ENCODE measurements around the gene GDF10. TPM values are rescaled to one million over a fixed set of nuclear protein-coding genes. Genes with fewer than 3 reads are reported as not detected.

Gene GDF10
- total and polyA plus RNA-seq, 5 donors from 2014 or later, result not detected

DNA sequence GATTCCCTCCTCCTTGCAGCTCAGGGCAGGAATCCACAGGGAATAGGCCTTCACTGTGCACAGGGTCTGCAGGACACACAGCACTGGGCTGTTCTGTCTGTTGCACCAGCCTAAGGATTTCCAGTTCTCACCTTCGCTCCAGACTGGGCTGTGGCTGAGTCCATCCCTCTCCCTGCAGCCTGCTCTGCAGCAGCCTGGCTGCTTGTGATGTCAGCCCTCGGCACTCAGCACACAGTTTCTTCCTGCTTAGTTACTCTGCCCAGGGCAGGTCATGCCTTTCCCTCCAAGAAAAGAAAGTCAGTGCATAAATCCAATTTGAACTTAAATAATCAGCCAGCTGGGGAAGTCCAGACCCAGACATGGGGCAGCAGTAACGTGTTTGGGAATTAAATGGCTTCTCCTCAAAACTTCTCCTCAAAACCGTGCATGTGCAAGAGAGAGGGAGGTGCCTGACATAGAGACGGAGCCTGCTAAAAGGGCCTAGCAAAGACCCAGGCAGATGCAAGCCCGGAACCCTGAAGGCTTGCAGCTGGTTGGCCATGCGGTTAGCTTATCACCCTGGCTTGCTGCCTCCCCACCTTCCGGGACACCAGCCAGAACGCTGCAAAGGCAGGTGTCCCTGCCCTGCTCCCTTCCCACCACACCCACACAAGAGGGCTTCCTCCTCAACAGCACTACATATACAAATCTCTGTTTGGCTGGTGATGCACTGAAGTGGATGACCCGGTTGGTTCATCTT, 11.4 kb downstream of the GDF10 start:
- Histone ChIP-seq H3K36me3 (ENCODE audit: control insufficient read depth, insufficient read depth, low read length) (no peaks in the 10 kb centered on the region), H3K4me3 (ENCODE audit: low read depth, low read length) (peak overlapping the region; percentile 41), H3K27ac (ENCODE audit: insufficient read depth, low read length, poor library complexity, severe bottlenecking) (peak overlapping the region; percentile 42), H3K4me1 (ENCODE audit: control insufficient read depth, insufficient read depth, low read length, poor library complexity, severe bottlenecking) (peaks cover 14% of the 10 kb centered on the region), H3K27me3 (ENCODE audit: control insufficient read depth, insufficient read depth, low read length) (no peaks in the 10 kb centered on the region), H3K9me3 (ENCODE audit: control insufficient read depth in 2 of 2, low read length in 2 of 2) (no peaks in the 10 kb centered on the region)
- no peaks in the 10 kb centered on the region for H3K36me3 Mint-ChIP-seq
- H3K27ac Mint-ChIP-seq, result peak overlapping the region in 2 of 3 donors; percentile 32 to 59
- H3K4me3 Mint-ChIP-seq, result peak overlapping the region; percentile 30 to 76 (median 44)
- H3K4me1 Mint-ChIP-seq, result peaks cover 0 to 27% (median 8%) of the 10 kb centered on the region in 4 donors
- DNase-seq, result peak in 2 of 3 donors; percentile 47 to 64
- H3K27me3 Mint-ChIP-seq, result peaks cover 5% of the 10 kb centered on the region
- H3K9me3 Mint-ChIP-seq, result peaks cover 0 to 2% (median 0%) of the 10 kb centered on the region in 7 donors
- peak; percentile 59 to 61 for ATAC-seq (ENCODE audit: low read depth in 2 of 2)

DNA sequence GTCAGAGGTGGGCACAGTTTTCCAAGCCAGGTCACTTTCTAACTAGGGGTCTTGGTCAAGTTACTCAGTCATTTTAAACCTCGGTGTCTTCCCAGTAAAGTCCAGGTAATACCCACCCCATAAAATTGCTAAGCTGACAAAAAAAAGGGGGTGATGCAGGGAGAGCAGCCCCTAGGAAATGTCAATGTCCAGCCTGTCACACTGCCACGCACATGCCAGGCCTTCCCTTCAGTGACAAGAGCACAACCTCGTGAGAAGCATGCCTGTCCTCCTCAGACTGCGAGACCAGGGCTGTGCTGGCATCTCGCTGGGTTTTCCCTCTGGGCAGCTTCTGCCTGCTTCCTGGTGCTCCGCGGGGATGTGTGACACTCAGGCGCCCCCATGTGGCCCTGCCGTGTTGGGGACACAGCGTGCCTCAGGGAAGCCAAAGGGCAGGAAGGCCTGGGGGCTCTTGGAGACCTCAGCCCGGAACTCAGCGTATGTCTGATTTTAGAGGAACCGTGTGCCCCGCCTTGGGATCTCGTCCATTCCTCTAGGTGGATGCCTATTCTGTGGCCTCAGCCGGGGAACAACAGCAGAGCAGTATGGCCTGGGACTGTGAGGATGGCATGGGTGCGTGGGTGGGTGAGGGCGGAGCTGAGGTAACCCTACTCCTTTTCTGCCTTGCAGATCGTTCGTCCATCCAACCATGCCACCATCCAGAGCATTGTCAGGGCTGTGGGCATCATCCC, 12.1 kb downstream of the GDF10 start:
- H3K27me3 Mint-ChIP-seq, result peaks cover 5% of the 10 kb centered on the region
- Histone ChIP-seq H3K4me1 (ENCODE audit: control insufficient read depth, insufficient read depth, low read length, poor library complexity, severe bottlenecking) (peaks cover 14% of the 10 kb centered on the region), H3K9me3 (ENCODE audit: control insufficient read depth in 2 of 2, low read length in 2 of 2) (no peaks in the 10 kb centered on the region), H3K27ac (ENCODE audit: insufficient read depth, low read length, poor library complexity, severe bottlenecking) (peak overlapping the region; percentile 42), H3K4me3 (ENCODE audit: low read depth, low read length) (peak overlapping the region; percentile 41), H3K27me3 (ENCODE audit: control insufficient read depth, insufficient read depth, low read length) (no peaks in the 10 kb centered on the region), H3K36me3 (ENCODE audit: control insufficient read depth, insufficient read depth, low read length) (no peaks in the 10 kb centered on the region)
- peak overlapping the region in 2 of 4 donors; percentile 52 to 76 for H3K4me3 Mint-ChIP-seq
- H3K9me3 Mint-ChIP-seq, result peaks cover 0 to 2% (median 0%) of the 10 kb centered on the region in 7 donors
- ATAC-seq (ENCODE audit: low read depth in 2 of 2) (peak; percentile 67), DNase-seq (peak; percentile 51 to 68 (median 67))
- peak overlapping the region in 1 of 3 donors; percentile 59 for H3K27ac Mint-ChIP-seq
- no peaks in the 10 kb centered on the region for H3K36me3 Mint-ChIP-seq
- H3K4me1 Mint-ChIP-seq, result peaks cover 0 to 27% (median 8%) of the 10 kb centered on the region in 4 donors

DNA sequence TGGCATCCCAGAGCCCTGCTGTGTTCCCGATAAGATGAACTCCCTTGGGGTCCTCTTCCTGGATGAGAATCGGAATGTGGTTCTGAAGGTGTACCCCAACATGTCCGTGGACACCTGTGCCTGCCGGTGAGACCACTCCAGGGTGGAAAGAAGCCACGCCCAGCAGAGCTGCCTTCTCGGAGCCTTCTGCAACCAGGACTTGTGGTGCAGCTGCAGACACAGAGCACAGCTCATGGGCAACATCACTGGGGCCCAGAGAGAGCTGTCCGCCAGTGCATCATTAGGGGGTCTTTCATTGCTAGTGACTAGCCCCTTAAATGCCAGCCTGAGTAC, 12.6 kb downstream of the GDF10 start:
- H3K4me1 Mint-ChIP-seq, result peaks cover 0 to 27% (median 8%) of the 10 kb centered on the region in 4 donors
- no peak overlapping the region for H3K4me3 ChIP-seq (ENCODE audit: low read depth, low read length)
- H3K36me3 ChIP-seq (ENCODE audit: control insufficient read depth, insufficient read depth, low read length), result no peaks in the 10 kb centered on the region
- H3K4me1 ChIP-seq (ENCODE audit: control insufficient read depth, insufficient read depth, low read length, poor library complexity, severe bottlenecking), result peaks cover 14% of the 10 kb centered on the region
- peaks cover 0 to 2% (median 0%) of the 10 kb centered on the region in 7 donors for H3K9me3 Mint-ChIP-seq
- H3K27ac ChIP-seq (ENCODE audit: insufficient read depth, low read length, poor library complexity, severe bottlenecking), result no peak overlapping the region
- no peak overlapping the region for H3K4me3 Mint-ChIP-seq
- no peaks in the 10 kb centered on the region for H3K9me3 ChIP-seq (ENCODE audit: control insufficient read depth in 2 of 2, low read length in 2 of 2)
- H3K27ac Mint-ChIP-seq, result no peak overlapping the region
- H3K27me3 Mint-ChIP-seq, result peaks cover 5% of the 10 kb centered on the region
- H3K36me3 Mint-ChIP-seq, result no peaks in the 10 kb centered on the region
- no peak for DNase-seq
- H3K27me3 ChIP-seq (ENCODE audit: control insufficient read depth, insufficient read depth, low read length), result no peaks in the 10 kb centered on the region
- no peak for ATAC-seq (ENCODE audit: low read depth in 2 of 2)

DNA sequence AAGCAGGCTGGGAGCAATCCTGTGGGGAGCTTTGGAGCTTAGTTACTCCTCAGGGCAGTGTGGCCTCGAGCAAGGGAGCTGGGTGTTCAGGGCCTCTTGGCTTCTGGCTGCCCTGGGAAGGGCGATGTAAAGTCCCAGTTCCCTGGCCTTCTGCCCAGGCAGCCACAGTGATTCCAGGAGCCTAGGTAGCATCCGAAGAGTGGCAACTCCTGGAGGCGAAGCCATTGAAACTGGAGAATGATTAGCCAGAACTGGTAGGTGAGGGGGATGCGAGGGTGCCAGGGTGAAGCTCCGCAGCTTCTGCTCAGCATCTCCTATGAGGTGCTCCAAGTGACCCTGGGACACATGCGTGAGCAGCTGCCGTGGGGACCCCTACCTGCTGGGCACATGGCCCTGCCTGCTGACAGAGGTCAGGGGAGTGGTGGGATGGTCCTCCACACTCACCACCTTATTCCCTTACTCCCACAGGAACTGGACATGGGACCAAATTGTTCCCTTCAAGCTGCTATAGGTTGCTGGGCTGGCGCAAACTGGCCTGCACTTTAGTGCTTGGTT, 14.5 kb downstream of the GDF10 start:
- Mint-ChIP-seq H3K9me3 (peaks cover 0 to 2% (median 0%) of the 10 kb centered on the region in 7 donors), H3K36me3 (no peaks in the 10 kb centered on the region), H3K4me3 (no peak overlapping the region), H3K4me1 (peaks cover 0 to 20% (median 8%) of the 10 kb centered on the region in 4 donors), H3K27ac (peak overlapping the region in 2 of 3 donors; percentile 5 to 30), H3K27me3 (peaks cover 5% of the 10 kb centered on the region)
- Histone ChIP-seq H3K4me3 (ENCODE audit: low read depth, low read length) (no peak overlapping the region), H3K4me1 (ENCODE audit: control insufficient read depth, insufficient read depth, low read length, poor library complexity, severe bottlenecking) (peaks cover 14% of the 10 kb centered on the region), H3K27ac (ENCODE audit: insufficient read depth, low read length, poor library complexity, severe bottlenecking) (no peak overlapping the region), H3K9me3 (ENCODE audit: control insufficient read depth in 2 of 2, low read length in 2 of 2) (no peaks in the 10 kb centered on the region), H3K36me3 (ENCODE audit: control insufficient read depth, insufficient read depth, low read length) (no peaks in the 10 kb centered on the region), H3K27me3 (ENCODE audit: control insufficient read depth, insufficient read depth, low read length) (no peaks in the 10 kb centered on the region)
- ATAC-seq (ENCODE audit: low read depth in 2 of 2), result no peak
- no peak for DNase-seq

DNA sequence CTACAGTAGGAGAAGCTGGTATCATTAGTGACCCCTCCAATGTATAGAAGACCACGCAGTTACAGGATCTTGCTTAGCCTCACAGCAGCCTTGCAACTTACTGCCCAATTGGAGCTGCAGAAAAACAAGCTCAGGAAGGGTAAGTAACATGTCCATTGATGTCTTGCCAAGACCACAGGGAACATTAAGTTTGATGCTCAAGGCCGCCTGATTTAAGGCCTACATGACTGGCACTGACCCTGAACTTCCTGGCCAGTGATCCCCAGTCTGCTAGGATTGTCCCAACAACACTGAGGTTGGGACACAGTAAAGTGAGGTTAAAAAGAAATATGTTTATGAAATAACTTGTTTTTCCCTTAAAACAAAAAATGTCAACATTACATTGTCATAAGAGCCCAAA, 15.4 kb downstream of the GDF10 start:
- Histone ChIP-seq H3K27ac (ENCODE audit: insufficient read depth, low read length, poor library complexity, severe bottlenecking) (no peak overlapping the region), H3K9me3 (ENCODE audit: control insufficient read depth in 2 of 2, low read length in 2 of 2) (no peaks in the 10 kb centered on the region), H3K4me1 (ENCODE audit: control insufficient read depth, insufficient read depth, low read length, poor library complexity, severe bottlenecking) (peaks cover 14% of the 10 kb centered on the region), H3K27me3 (ENCODE audit: control insufficient read depth, insufficient read depth, low read length) (no peaks in the 10 kb centered on the region), H3K4me3 (ENCODE audit: low read depth, low read length) (no peak overlapping the region), H3K36me3 (ENCODE audit: control insufficient read depth, insufficient read depth, low read length) (no peaks in the 10 kb centered on the region)
- peaks cover 5% of the 10 kb centered on the region for H3K27me3 Mint-ChIP-seq
- ATAC-seq (ENCODE audit: low read depth in 2 of 2) (no peak), DNase-seq (no peak)
- peaks cover 0 to 2% (median 0%) of the 10 kb centered on the region in 7 donors for H3K9me3 Mint-ChIP-seq
- no peak overlapping the region for H3K27ac Mint-ChIP-seq
- H3K4me3 Mint-ChIP-seq, result no peak overlapping the region
- peaks cover 0 to 19% (median 8%) of the 10 kb centered on the region in 4 donors for H3K4me1 Mint-ChIP-seq
- no peaks in the 10 kb centered on the region for H3K36me3 Mint-ChIP-seq

DNA sequence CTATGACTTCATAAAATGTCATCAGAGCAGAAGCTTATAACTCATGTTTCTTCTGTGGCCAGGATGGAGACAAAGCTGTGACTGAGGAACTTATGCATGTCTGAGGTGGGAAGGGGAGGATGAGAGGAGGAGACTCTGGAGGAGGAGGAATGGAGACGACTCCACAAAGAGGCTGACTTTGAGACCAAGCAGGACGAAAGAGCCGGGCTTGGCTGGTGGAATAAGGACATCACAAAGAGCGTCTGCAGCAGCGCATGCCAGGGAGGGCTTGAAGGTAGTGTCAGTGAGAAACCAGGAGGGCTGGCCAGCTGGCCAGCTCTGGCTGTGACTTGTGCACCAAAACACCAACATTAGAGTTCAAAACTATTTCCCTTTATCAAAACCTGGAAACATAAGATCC, 16.1 kb downstream of the GDF10 start:
- Mint-ChIP-seq H3K4me1 (peaks cover 0 to 13% (median 8%) of the 10 kb centered on the region in 4 donors), H3K27ac (no peak overlapping the region), H3K9me3 (peaks cover 0 to 2% (median 0%) of the 10 kb centered on the region in 7 donors), H3K36me3 (no peaks in the 10 kb centered on the region), H3K27me3 (peaks cover 5% of the 10 kb centered on the region), H3K4me3 (no peak overlapping the region)
- Histone ChIP-seq H3K4me3 (ENCODE audit: low read depth, low read length) (no peak overlapping the region), H3K9me3 (ENCODE audit: control insufficient read depth in 2 of 2, low read length in 2 of 2) (no peaks in the 10 kb centered on the region), H3K27ac (ENCODE audit: insufficient read depth, low read length, poor library complexity, severe bottlenecking) (no peak overlapping the region), H3K27me3 (ENCODE audit: control insufficient read depth, insufficient read depth, low read length) (no peaks in the 10 kb centered on the region), H3K36me3 (ENCODE audit: control insufficient read depth, insufficient read depth, low read length) (no peaks in the 10 kb centered on the region), H3K4me1 (ENCODE audit: control insufficient read depth, insufficient read depth, low read length, poor library complexity, severe bottlenecking) (peaks cover 10% of the 10 kb centered on the region)
- DNase-seq (no peak), ATAC-seq (ENCODE audit: low read depth in 2 of 2) (no peak)

DNA sequence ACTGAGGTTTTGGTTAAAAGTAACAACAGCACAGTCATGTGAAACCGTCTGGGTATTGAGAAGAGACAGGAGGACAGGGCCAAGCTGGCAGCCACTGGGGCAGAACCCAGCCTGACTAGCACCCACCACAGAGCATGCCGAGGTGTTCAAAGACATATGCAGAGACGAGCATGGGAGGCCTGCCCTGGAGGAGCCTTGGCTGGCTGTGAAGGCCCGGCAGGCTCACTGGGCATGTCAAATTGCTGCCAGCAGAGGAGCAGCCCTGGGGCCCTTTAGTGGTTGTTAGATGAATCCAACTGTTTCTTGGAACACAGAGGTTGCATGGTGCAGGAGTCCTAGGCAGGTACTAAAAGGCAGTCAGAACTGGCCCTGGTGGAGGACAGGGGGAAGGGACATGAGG, 17.3 kb downstream of the GDF10 start:
- Mint-ChIP-seq H3K4me1 (peaks cover 0 to 2% (median 0%) of the 10 kb centered on the region in 4 donors), H3K27ac (no peak overlapping the region), H3K9me3 (peaks cover 0 to 2% (median 0%) of the 10 kb centered on the region in 7 donors), H3K36me3 (no peaks in the 10 kb centered on the region), H3K4me3 (no peak overlapping the region), H3K27me3 (peaks cover 5% of the 10 kb centered on the region)
- ATAC-seq (ENCODE audit: low read depth in 2 of 2) (no peak), DNase-seq (no peak)
- H3K4me3 ChIP-seq (ENCODE audit: low read depth, low read length), result no peak overlapping the region
- no peaks in the 10 kb centered on the region for H3K4me1 ChIP-seq (ENCODE audit: control insufficient read depth, insufficient read depth, low read length, poor library complexity, severe bottlenecking)
- H3K27ac ChIP-seq (ENCODE audit: insufficient read depth, low read length, poor library complexity, severe bottlenecking), result no peak overlapping the region
- H3K27me3 ChIP-seq (ENCODE audit: control insufficient read depth, insufficient read depth, low read length), result no peaks in the 10 kb centered on the region
- no peaks in the 10 kb centered on the region for H3K9me3 ChIP-seq (ENCODE audit: control insufficient read depth in 2 of 2, low read length in 2 of 2)
- H3K36me3 ChIP-seq (ENCODE audit: control insufficient read depth, insufficient read depth, low read length), result no peaks in the 10 kb centered on the region

All from CD4-positive, CD25-positive, alpha-beta regulatory T cell (primary cell).